PC-9 (cell line): ENCODE results near the gene RBFOX1. TPM values are rescaled to one million over a fixed set of nuclear protein-coding genes. Genes with fewer than 3 reads are reported as not detected.

Experiments used
- BruUV-seq: library from RNA; stranded (reverse); fragments of 400-500 nt; replicated peaks from 2 replicates; lab custom pipeline; 2021; lab: Mats Ljungman, UMichigan
- CTCF ChIA-PET: fragments of 300-600 bp; sonication (Branson Sonifier 250); formaldehyde crosslinking; loops from one replicate; lab custom pipeline; 2022; ENCODE audit warnings: antibody characterized with exemption; lab: Charles Lee
- POLR2A ChIA-PET: fragments of 300-600 bp; sonication (Branson Sonifier 250); formaldehyde crosslinking; loops from one replicate; lab custom pipeline; 2022; ENCODE audit warnings: antibody characterized with exemption; ENCODE audit not compliant: unreplicated experiment; lab: Charles Lee
- DNase-seq, 2 experiments: peaks; one replicate each; pipeline versions ENCODE4 v3.0.0 to v3.0.0-alpha.2; 2015 to 2022; ENCODE audit warnings: mixed read lengths in 1 of 2
- H2AFZ ChIP-seq: fragments of 200-600 bp; sonication (generic); 2 replicates; pipeline ENCODE4 v1.8.1; 2017; ENCODE audit warnings: antibody characterized with exemption
- H3F3A ChIP-seq: fragments of 200-600 bp; sonication (generic); 2 replicates; pipeline ENCODE4 v1.8.1; 2017; ENCODE audit warnings: antibody characterized with exemption, mild to moderate bottlenecking, low read depth; ENCODE audit not compliant: insufficient read depth
- H3K27ac ChIP-seq: fragments of 200-600 bp; sonication (generic); 2 replicates; pipeline ENCODE4 v1.6.1; 2016; ENCODE audit warnings: mixed run types
- H3K27me3 ChIP-seq: fragments of 200-600 bp; sonication (generic); 2 replicates; pipeline ENCODE4 v1.6.1; 2016; ENCODE audit warnings: low read depth, mixed run types; ENCODE audit not compliant: insufficient read depth
- H3K36me3 ChIP-seq: fragments of 200-600 bp; sonication (generic); 2 replicates; pipeline ENCODE4 v1.6.1; 2016; ENCODE audit warnings: low read depth, mixed run types
- H3K4me1 ChIP-seq: fragments of 200-600 bp; sonication (generic); replicated peaks from 2 replicates; pipeline ENCODE4 v1.6.1; 2016; ENCODE audit warnings: mixed run types; ENCODE audit not compliant: insufficient read depth
- H3K4me2 ChIP-seq: fragments of 200-600 bp; sonication (generic); 2 replicates; pipeline ENCODE4 v1.6.1; 2017; ENCODE audit warnings: mixed run types
- H3K4me3 ChIP-seq: fragments of 200-600 bp; sonication (generic); 2 replicates; pipeline ENCODE4 v1.6.1; 2016; ENCODE audit warnings: mixed run types
- H3K79me2 ChIP-seq: fragments of 200-600 bp; sonication (generic); 2 replicates; pipeline ENCODE4 v1.6.1; 2017; ENCODE audit warnings: low read depth, mixed run types
- H3K9me2 ChIP-seq: fragments of 200-600 bp; sonication (generic); 2 replicates; pipeline ENCODE4 v1.8.1; 2017; ENCODE audit warnings: mild to moderate bottlenecking; ENCODE audit not compliant: insufficient read depth
- H3K9me3 ChIP-seq: fragments of 200-600 bp; sonication (generic); 2 replicates; pipeline ENCODE4 v1.8.1; 2016; ENCODE audit warnings: low read depth; ENCODE audit not compliant: insufficient read depth
- H4K20me1 ChIP-seq: fragments of 200-600 bp; sonication (generic); 2 replicates; pipeline ENCODE4 v1.8.1; 2017; ENCODE audit not compliant: insufficient read depth
- EZH2 ChIP-seq: fragments of 200-600 bp; sonication (generic); IDR thresholded peaks from 2 replicates; pipeline ENCODE4 v1.8.0; 2017; ENCODE audit warnings: antibody characterized with exemption, low read depth
- intact Hi-C: fragments of 100-400 bp; cut with micrococcal nuclease; formaldehyde crosslinking; loops from one replicate; pipeline ENCODE4 v1.10.0; 2022; ENCODE audit not compliant: unreplicated experiment
- total RNA-seq: library from RNA; stranded (reverse); gene quantifications from 2 replicates; pipeline ENCODE4 v1.2.3, GENCODE V29; 2021
- TF ChIP-seq, protein P1 (sequence below): fragments of 200-600 bp; sonication (generic); conservative IDR thresholded peaks from 2 replicates; pipeline ENCODE4 v1.6.1; 2017; ENCODE audit warnings: mixed run types, antibody characterized with exemption, mild to moderate bottlenecking, moderate library complexity

The RBFOX1 gene
- total RNA-seq, 1 experiment from 2014 or later, result not detected

DNA sequence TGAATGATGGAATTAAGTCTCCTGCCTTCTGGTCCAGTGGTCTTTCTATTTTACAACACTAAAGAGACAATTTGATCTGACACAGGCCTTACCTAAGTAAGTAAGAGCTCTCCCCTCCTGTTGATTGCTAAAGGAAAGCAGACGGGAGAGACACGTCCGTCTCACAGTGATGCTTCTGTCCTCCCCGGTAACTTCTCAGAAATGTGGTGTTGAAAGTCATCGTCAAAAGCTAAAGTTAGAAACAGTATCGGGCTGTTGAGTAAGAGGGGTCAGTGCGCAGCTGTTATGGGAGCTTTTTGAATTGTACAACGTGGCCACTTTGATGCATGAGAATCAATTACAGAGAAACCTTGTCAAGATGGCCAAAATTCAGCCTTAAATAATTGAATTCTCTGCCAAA is 1.9 kb upstream of the RBFOX1 start:
- no TSS peak for BruUV-seq
- Histone ChIP-seq H3K4me1 (no peaks in the 10 kb centered on the region), H4K20me1 (no peaks in the 10 kb centered on the region), H3K36me3 (no peaks in the 10 kb centered on the region), H3K79me2 (no peaks in the 10 kb centered on the region), H3K4me3 (no peak overlapping the region), H3K9me2 (no peaks in the 10 kb centered on the region), H3K9me3 (no peaks in the 10 kb centered on the region), H3K27me3 (peaks cover 48% of the 10 kb centered on the region), H3F3A (no peaks in the 10 kb centered on the region), H3K27ac (no peak overlapping the region), H2AFZ (no peak overlapping the region), H3K4me2 (no peak overlapping the region)
- ChIA-PET POLR2A (no interaction called here), CTCF (no interaction called here)
- no peak for DNase-seq
- intact Hi-C loops, result no loop called here
- TF ChIP-seq, protein P1, sequence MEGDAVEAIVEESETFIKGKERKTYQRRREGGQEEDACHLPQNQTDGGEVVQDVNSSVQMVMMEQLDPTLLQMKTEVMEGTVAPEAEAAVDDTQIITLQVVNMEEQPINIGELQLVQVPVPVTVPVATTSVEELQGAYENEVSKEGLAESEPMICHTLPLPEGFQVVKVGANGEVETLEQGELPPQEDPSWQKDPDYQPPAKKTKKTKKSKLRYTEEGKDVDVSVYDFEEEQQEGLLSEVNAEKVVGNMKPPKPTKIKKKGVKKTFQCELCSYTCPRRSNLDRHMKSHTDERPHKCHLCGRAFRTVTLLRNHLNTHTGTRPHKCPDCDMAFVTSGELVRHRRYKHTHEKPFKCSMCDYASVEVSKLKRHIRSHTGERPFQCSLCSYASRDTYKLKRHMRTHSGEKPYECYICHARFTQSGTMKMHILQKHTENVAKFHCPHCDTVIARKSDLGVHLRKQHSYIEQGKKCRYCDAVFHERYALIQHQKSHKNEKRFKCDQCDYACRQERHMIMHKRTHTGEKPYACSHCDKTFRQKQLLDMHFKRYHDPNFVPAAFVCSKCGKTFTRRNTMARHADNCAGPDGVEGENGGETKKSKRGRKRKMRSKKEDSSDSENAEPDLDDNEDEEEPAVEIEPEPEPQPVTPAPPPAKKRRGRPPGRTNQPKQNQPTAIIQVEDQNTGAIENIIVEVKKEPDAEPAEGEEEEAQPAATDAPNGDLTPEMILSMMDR, result no peak
- TF ChIP-seq EZH2, result no peak

DNA sequence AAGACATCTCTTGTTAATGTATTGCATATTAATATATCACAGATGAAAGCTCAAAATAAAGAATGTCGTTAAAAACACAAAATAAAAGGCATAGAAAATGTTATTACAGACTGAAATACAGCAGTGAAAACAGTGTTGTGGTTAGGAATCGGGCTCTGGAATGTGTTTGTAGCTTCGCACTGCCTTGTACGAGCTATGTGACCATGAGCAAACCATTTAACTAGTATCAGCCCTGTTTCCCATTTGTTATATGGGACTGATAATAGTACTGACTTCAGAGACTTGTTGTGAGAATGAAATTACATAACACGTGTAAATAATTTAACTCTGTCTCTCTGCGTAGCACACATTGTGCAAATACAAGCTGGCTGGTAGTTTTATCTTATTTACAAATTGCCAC is 648 bp upstream of the RBFOX1 start:
- TF ChIP-seq, protein P1, result no peak
- TF ChIP-seq EZH2, result no peak
- no TSS peak for BruUV-seq
- POLR2A ChIA-PET, result no interaction called here
- Histone ChIP-seq H3K4me3 (no peak overlapping the region), H3K27ac (no peak overlapping the region), H3K9me3 (no peaks in the 10 kb centered on the region), H3K36me3 (no peaks in the 10 kb centered on the region), H3K79me2 (no peaks in the 10 kb centered on the region), H3K4me2 (no peak overlapping the region), H3F3A (no peaks in the 10 kb centered on the region), H3K9me2 (no peaks in the 10 kb centered on the region), H4K20me1 (no peaks in the 10 kb centered on the region), H3K27me3 (peaks cover 48% of the 10 kb centered on the region), H2AFZ (no peak overlapping the region), H3K4me1 (no peaks in the 10 kb centered on the region)
- CTCF ChIA-PET, result no interaction called here
- intact Hi-C loops, result no loop called here
- no peak for DNase-seq

- DNase-seq, result no peak
- no peak overlapping the region for H2AFZ ChIP-seq
- H3K9me3 ChIP-seq, result no peaks in the 10 kb centered on the region
- no peaks in the 10 kb centered on the region for H3F3A ChIP-seq
- BruUV-seq, result no TSS peak
- POLR2A ChIA-PET, result no interaction called here
- no peak overlapping the region for H3K27ac ChIP-seq
- no peak overlapping the region for H3K4me3 ChIP-seq
- peaks cover 48% of the 10 kb centered on the region for H3K27me3 ChIP-seq
- TF ChIP-seq, protein P1, result no peak
- no peak for TF ChIP-seq EZH2
- CTCF ChIA-PET, result no interaction called here
- H3K4me2 ChIP-seq, result no peak overlapping the region
- no peaks in the 10 kb centered on the region for H4K20me1 ChIP-seq
- H3K9me2 ChIP-seq, result no peaks in the 10 kb centered on the region
- H3K79me2 ChIP-seq, result no peaks in the 10 kb centered on the region
- intact Hi-C loops, result no loop called here
- H3K36me3 ChIP-seq, result no peaks in the 10 kb centered on the region
- H3K4me1 ChIP-seq, result no peaks in the 10 kb centered on the region
These were observed 608 bp downstream of the RBFOX1 start for GRCh38 chr16:7333180-7333725.
